Measurements from ENCODE around the gene VTI1A.

GRCh38 chr10:112426111-112426510 lies 20.9 kb upstream of the VTI1A start:
- TF ChIP-seq EZH2 (IDR thresholded peaks at IDR 0.05; ENCODE audit: low read depth, unreplicated experiment) (no peak), CTCF (conservative IDR thresholded peaks at IDR 0.05; ENCODE audit: low read depth in 2 of 2) (no peak), POLR2AphosphoS5 (IDR thresholded peaks at IDR 0.05; ENCODE audit: low read depth) (no peak), EZH2phosphoT487 (IDR thresholded peaks at IDR 0.05; ENCODE audit: unreplicated experiment) (no peak), ETS1 (IDR thresholded peaks at IDR 0.05) (no peak), CREB1 (CRISPR knock-in tag; IDR thresholded peaks at IDR 0.05; ENCODE audit: low read depth) (no peak), JUNB (IDR thresholded peaks at IDR 0.05; ENCODE audit: unreplicated experiment) (no peak), NANOG (IDR thresholded peaks at IDR 0.05; ENCODE audit: borderline replicate concordance) (no peak), REST (IDR thresholded peaks at IDR 0.05; ENCODE audit: unreplicated experiment) (no peak)
